GM21737 (cell line): ENCODE data around the gene RIC8A.

ENCODE experiments used
- ATAC-seq: cut with Tn5 transposase; IDR thresholded peaks from one replicate; pipeline ENCODE4 v1.9.1; 2021; ENCODE audit warnings: mild to moderate bottlenecking, moderate library complexity; ENCODE audit not compliant: unreplicated experiment

The RIC8A gene

GRCh38 chr11:240315-240714 is 32.8 kb downstream of the RIC8A start:
- ATAC-seq = no peak

DNA sequence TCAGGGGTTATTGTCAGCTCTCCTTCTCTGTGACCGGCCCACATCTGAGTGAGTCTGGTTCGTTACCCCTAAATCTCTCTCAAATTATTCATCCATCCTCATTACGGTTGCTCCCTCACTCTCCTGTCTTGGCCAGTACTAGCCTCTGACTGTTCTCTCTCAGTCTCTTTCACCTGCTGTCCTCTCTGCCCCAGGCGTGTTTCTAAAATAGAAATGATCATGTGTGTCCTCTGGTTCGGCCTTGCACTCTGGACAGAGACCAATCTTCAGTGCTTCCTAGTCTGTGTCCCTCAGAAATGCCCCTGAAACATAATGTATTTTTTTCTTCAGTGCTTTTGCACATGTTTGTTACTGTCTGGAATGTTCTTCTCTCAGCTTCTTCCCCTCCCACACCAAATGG is 34.1 kb downstream of the RIC8A start:
- no peak for ATAC-seq

DNA sequence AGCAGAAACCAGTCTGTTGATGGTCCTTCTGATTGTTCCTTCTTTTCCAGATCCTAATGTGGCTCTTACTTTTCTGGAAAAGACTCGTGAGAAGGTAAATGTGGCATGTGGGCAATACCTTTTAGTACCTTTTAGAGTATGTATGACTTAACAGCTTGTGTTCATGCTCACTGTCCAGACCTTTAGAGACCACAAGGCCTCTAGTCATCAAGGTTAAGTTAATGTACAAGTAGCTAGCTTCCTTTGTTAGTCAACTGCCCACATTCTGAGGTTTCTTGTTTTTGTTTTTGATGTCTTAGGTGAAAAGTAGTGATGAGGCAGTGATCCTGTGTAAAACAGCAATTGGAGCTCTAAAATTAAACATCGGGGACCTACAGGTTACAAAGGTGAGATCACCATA is 36.9 kb downstream of the RIC8A start:
- no peak for ATAC-seq

DNA sequence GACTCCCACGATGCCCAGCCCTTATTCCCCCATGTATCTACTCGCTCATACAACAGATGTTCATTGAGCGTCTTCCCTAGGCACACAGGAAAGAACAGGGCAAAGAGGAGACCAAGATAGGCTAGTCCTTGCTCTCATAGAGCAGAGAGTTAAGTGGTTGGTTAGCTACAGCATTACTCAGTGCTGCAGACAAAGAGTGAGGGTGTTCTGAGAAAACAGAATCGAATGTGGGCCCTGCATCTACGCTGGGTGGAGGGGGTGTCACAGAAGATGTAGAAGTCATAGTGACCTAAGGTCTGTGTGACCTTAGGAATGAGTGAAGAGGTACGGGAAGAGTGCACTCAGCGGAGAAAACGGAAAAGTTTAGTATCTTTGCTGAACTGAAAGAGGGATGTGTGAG is 41.6 kb downstream of the RIC8A start:
- no peak for ATAC-seq

DNA sequence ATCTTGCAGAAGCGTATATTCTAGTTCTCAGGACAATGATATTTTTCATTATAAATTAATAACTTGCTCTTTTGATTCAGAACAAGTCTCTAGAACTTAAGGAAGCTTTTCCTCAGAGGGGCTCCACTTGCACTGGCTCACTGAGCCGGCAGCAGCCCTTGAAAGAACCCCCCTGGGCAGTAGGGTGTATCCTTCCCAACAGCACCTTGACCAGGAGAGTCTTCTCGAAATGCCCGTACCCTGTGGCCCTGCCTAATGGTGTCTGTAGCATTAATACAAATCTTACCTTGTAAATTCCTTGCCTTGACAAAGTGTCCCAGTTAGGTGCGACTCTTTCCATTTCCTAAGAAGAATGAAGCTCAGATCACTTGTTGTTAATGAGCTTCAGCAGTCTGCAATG is 42.8 kb downstream of the RIC8A start:
- no peak for ATAC-seq

DNA sequence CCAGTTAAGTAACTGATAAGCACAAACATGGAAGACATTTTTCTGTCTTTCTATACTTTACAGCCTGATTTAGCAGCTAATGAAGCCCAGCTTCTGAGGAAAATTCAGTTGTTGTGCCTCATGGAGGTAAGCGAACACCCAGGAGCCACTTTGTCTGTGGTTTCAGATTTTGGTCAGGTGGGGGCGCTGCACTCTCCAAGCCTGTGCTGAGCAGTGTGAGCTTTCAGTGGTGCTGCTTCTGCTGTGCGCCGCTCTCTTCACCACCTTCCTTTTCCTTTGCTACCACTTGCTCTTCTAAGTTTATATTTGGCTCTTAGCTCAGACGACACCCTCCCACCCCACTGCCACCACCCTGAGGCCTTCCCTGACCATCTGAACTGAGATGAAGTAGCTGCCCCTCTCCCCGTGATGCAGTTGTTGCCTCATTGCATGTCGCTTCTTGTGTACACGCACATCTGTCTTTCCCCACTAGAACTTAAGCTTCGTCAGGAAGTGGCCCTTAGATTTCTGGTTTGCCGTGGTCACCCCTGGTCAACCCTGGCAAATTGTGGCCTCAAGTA is 43.3 kb downstream of the RIC8A start:
- ATAC-seq = no peak

DNA sequence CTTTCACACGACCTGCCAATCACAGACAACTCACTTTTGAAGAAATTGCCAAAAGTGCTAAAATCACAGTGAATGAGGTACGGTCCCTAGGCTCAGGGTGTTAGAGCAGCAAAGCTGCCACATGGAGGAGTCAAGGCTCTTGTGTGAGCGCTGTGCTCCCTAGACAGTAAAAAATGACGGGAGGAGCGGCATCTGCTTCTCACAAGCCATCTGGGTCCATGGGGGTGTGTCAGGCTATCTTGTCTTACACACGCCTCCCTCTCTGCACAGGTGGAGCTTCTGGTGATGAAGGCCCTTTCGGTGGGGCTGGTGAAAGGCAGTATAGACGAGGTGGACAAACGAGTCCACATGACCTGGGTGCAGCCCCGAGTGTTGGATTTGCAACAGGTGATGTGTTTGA is 44.0 kb downstream of the RIC8A start:
- no peak for ATAC-seq

- ATAC-seq = no peak
Measured at GRCh38 chr11:252666-253065, 45.2 kb downstream of the RIC8A start.

DNA sequence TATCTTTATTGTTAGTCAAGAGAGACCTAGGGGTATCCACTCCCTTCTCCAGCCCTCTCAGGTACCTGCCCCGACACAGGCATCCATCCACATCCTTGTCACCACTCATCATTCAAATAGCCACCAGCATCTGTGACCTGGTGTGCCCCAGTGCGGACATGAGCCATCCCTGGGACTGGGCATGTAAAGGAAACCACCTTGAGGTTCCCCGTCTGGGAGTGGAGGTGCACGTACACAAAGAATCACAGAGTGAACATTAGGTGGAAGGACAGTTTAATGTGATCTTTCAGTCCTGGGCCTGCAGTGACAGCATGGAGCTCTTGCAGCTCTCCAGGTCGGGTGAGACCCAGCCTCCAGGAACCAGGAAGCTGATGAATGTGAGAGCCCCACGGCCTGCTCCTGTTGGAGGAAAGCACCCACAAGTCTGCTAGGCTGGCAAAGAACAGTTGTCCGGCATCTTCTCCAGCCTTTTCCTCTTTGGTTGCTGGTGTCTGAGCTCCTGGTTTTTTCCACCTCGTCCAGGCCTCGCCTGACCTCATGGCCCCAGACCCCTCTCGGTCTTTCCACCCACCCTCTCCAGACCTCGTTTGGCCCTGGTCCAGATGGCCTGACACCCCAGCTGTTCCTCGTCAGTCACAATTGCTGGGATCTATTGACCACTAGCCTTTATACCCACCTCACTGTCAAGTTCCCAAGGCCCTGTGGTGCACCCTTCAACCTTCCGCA is 45.8 kb downstream of the RIC8A start:
- no peak for ATAC-seq

- no peak for ATAC-seq
Measured at GRCh38 chr11:253886-254270, 46.4 kb downstream of the RIC8A start.

- ATAC-seq = no peak
Measured at GRCh38 chr11:255176-255575, 47.7 kb downstream of the RIC8A start.

GRCh38 chr11:255816-256215 is 48.3 kb downstream of the RIC8A start:
- ATAC-seq = no peak

GRCh38 chr11:256952-257737 is 49.6 kb downstream of the RIC8A start:
- ATAC-seq = no peak

- ATAC-seq = no peak
Measured at GRCh38 chr11:257766-258493, 50.4 kb downstream of the RIC8A start.

- ATAC-seq = no peak
Measured at GRCh38 chr11:259413-259812, 51.9 kb downstream of the RIC8A start.

DNA sequence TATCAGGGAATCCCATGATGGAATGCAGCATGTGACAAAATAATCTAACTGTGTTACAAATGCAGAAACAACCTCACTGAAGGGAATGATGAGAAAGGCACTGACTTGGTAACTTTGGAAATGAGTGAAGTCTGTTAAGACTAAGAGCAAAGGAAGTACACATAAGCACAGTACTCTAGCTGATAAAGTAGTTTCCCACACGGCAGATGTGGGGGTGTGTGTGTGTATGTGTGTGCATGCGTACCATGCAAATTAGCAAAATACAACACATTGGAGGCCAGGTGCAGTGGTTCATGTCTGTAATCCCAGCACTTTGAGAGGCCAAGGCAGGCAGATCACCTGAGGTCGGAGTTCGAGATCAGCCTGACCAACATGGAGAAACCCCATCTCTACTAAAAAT is 54.1 kb downstream of the RIC8A start:
- ATAC-seq = no peak
